ENCODE results near the gene DOK6. TPM values are rescaled to one million over a fixed set of nuclear protein-coding genes. Genes with fewer than 3 reads are reported as not detected.

DOK6 gene
- total RNA-seq, 4 donors from 2014 or later, result 0.20 to 0.37 (median 0.30) TPM

DNA sequence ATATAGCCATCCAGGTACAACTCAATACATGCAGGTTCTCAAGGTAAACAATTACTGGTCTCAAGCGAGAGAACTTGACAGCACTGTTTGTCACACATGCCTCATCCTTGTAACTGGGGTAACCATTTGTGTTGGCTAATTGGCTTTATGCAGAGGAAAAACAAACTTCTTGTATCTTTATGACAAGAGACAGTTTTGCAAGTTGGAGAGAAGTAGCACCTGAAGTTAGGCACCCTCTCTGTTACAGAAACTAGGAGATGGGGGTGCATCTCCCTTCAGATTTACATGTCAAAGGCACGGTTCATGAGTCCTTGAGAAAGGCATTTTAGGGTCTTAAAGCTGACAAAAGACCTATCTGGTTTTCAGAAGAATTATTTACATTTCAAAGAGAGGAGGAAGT lies 305.3 kb downstream of the DOK6 start:
- WGBS, 2 donors (ENCODE audit: low coverage in 1 of 2), result 37 to 39% methylated on average over 2 of the region's 2 CpGs
- no peaks in the 10 kb centered on the region for H3K9me3 ChIP-seq
- intact Hi-C loops (cut with DNase I; ENCODE audit: low total_unique reads), result no loop called here
- no peak overlapping the region for H3K27ac ChIP-seq
- H3K36me3 ChIP-seq, result no peaks in the 10 kb centered on the region
- in situ Hi-C loops (cut with MboI; ENCODE audit: low pct_ligation_motif_present in 1 of 4, low pct_unique_long_range_greater_than_20kb in 1 of 4, low sequenced_read_pairs in 3 of 4), result no loop called here
- TF ChIP-seq POLR2A (IDR thresholded peaks at IDR 0.05) (no peak), POLR2AphosphoS5 (IDR thresholded peaks at IDR 0.05) (no peak), EP300 (IDR thresholded peaks at IDR 0.05; ENCODE audit: low read depth) (no peak)
- TF ChIP-seq, protein P1, sequence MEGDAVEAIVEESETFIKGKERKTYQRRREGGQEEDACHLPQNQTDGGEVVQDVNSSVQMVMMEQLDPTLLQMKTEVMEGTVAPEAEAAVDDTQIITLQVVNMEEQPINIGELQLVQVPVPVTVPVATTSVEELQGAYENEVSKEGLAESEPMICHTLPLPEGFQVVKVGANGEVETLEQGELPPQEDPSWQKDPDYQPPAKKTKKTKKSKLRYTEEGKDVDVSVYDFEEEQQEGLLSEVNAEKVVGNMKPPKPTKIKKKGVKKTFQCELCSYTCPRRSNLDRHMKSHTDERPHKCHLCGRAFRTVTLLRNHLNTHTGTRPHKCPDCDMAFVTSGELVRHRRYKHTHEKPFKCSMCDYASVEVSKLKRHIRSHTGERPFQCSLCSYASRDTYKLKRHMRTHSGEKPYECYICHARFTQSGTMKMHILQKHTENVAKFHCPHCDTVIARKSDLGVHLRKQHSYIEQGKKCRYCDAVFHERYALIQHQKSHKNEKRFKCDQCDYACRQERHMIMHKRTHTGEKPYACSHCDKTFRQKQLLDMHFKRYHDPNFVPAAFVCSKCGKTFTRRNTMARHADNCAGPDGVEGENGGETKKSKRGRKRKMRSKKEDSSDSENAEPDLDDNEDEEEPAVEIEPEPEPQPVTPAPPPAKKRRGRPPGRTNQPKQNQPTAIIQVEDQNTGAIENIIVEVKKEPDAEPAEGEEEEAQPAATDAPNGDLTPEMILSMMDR (IDR thresholded peaks at IDR 0.05), result no peak
- no peaks in the 10 kb centered on the region for H3K4me1 ChIP-seq
- DNase-seq, result no peak
- H3K4me3 ChIP-seq, result no peak overlapping the region
- H3K27me3 ChIP-seq, result no peaks in the 10 kb centered on the region

DNA sequence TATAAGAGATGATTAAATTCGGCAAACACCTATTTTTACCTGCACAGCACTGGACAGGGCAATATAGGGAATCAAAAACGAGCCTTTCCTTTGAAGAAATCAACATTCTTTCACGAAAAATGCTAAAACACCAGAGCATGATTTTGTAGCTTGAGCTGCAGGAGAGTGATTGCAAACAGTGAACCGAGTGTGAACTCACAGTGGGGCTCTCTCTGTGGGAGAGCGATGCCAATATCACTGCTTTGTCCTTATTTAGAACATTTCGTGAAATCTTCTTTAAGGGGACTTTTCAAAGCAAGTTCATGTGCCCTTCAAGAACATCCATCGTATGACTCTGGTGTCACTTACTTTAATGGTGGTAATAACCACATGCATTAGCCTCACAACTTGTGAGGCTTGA lies 308.2 kb downstream of the DOK6 start:
- in situ Hi-C loops (cut with MboI; ENCODE audit: low pct_ligation_motif_present in 1 of 4, low pct_unique_long_range_greater_than_20kb in 1 of 4, low sequenced_read_pairs in 3 of 4), result no loop called here
- WGBS, 2 donors (ENCODE audit: low coverage in 1 of 2), result 78 to 80% methylated on average over 5 to 7 of the region's 7 CpGs

DNA sequence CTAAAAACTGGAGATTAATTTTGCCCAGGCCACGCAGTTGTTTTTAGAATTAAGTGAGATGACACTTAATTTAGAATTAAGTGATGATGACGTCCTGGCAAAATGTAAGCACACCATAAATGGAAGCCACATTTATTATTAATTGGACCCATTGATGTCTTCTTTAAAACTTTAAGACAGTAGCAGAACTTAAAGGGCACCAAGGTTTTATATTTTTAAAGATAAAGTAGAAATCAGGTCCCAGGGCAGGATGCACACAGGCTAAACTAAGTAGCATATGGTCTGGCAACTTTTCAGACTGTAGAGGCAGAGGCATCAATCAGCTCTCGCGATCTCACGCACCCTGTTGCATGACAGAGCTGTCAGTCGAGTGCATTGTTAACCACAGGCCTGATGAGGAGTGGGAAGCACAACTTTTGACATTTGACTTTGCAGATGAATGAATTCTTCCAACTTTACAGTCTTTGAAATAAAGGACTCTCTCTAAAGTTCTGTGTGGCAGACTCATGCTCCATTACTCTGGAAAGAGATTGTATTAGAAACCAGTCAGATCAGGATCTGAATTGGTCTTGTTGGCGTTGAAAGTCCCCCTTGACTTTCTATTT lies 314.6 kb downstream of the DOK6 start:
- in situ Hi-C loops (cut with MboI; ENCODE audit: low pct_ligation_motif_present in 1 of 4, low pct_unique_long_range_greater_than_20kb in 1 of 4, low sequenced_read_pairs in 3 of 4), result no loop called here
- Histone ChIP-seq H3K36me3 (no peaks in the 10 kb centered on the region), H3K27me3 (no peaks in the 10 kb centered on the region), H3K27ac (no peak overlapping the region), H3K4me1 (no peaks in the 10 kb centered on the region), H3K9me3 (peaks cover 16 to 22% of the 10 kb centered on the region in 2 donors), H3K4me3 (no peak overlapping the region)
- TF ChIP-seq, protein P1 (IDR thresholded peaks at IDR 0.05), result no peak
- no peak for TF ChIP-seq EP300 (IDR thresholded peaks at IDR 0.05; ENCODE audit: low read depth)
- TF ChIP-seq POLR2AphosphoS5 (IDR thresholded peaks at IDR 0.05), result no peak
- no peak for TF ChIP-seq POLR2A (IDR thresholded peaks at IDR 0.05)
- intact Hi-C loops (cut with DNase I; ENCODE audit: low total_unique reads), result no loop called here
- 73 to 79% methylated on average over 4 to 7 of the region's 7 CpGs for WGBS, 2 donors (ENCODE audit: low coverage in 1 of 2)
- DNase-seq, result no peak

More for the DNA sequence above, 308.2 kb downstream of the DOK6 start:
- intact Hi-C loops (cut with DNase I; ENCODE audit: low total_unique reads), result no loop called here
- Histone ChIP-seq H3K9me3 (no peaks in the 10 kb centered on the region), H3K27ac (no peak overlapping the region), H3K36me3 (no peaks in the 10 kb centered on the region), H3K4me3 (no peak overlapping the region), H3K27me3 (no peaks in the 10 kb centered on the region), H3K4me1 (no peaks in the 10 kb centered on the region)
- TF ChIP-seq POLR2A (IDR thresholded peaks at IDR 0.05) (no peak), EP300 (IDR thresholded peaks at IDR 0.05; ENCODE audit: low read depth) (no peak), POLR2AphosphoS5 (IDR thresholded peaks at IDR 0.05) (no peak)
- TF ChIP-seq, protein P1 (IDR thresholded peaks at IDR 0.05), result no peak
- DNase-seq, result no peak

DNA sequence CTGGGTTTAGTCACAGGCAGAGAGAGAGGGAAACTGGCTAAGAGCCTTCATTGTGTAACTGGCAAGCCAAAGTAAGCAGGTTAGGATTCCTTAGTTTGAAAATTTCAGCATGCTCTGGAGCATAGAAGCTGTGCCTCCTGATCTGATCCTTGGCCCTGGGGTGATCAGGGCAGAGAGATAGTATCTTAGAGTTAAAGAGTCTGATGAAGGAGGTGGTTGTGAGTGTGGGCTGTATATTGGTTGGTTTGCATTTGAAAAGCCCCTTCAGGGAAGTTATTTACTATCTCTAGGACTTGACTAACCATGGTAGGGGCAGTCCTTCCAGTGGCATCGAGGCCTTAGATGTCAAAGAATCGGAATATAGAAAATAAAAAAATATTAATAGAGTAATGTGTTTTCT lies 316.9 kb downstream of the DOK6 start:
- Histone ChIP-seq H3K4me3 (no peak overlapping the region), H3K9me3 (peaks cover 16 to 22% of the 10 kb centered on the region in 2 donors), H3K27me3 (no peaks in the 10 kb centered on the region), H3K4me1 (no peaks in the 10 kb centered on the region), H3K36me3 (no peaks in the 10 kb centered on the region), H3K27ac (no peak overlapping the region)
- WGBS, 2 donors (ENCODE audit: low coverage in 1 of 2), result 87 to 100% methylated on average over 1 to 2 of the region's 2 CpGs
- in situ Hi-C loops (cut with MboI; ENCODE audit: low pct_ligation_motif_present in 1 of 4, low pct_unique_long_range_greater_than_20kb in 1 of 4, low sequenced_read_pairs in 3 of 4), result no loop called here
- DNase-seq, result no peak
- TF ChIP-seq EP300 (IDR thresholded peaks at IDR 0.05; ENCODE audit: low read depth) (no peak), POLR2AphosphoS5 (IDR thresholded peaks at IDR 0.05) (no peak), POLR2A (IDR thresholded peaks at IDR 0.05) (no peak)
- TF ChIP-seq, protein P1 (IDR thresholded peaks at IDR 0.05), result no peak
- intact Hi-C loops (cut with DNase I; ENCODE audit: low total_unique reads), result no loop called here

All from transverse colon (tissue), 4 donors.